HFFc6 (cell line): ENCODE measurements around the gene DNAH3. TPM values are rescaled to one million over a fixed set of nuclear protein-coding genes. Genes with fewer than 3 reads are reported as not detected.
A peak's percentile ranks its signal among the peaks of the same experiment; 100 is the strongest.

Experiments
- DNase-seq: peaks from one replicate; pipeline ENCODE4 v3.0.0-alpha.2; 2018
- H3K27ac Mint-ChIP-seq: 2 replicates; pipeline ENCODE4 v1.8.0; 2020; ENCODE audit warnings: mild to moderate bottlenecking, mixed read lengths
- H3K27me3 Mint-ChIP-seq: 2 replicates; pipeline ENCODE4 v1.8.0; 2021; ENCODE audit warnings: mild to moderate bottlenecking, moderate library complexity, mixed read lengths; ENCODE audit not compliant: insufficient read depth
- H3K36me3 Mint-ChIP-seq: 2 replicates; pipeline ENCODE4 v1.8.0; 2021; ENCODE audit warnings: low read depth, mixed read lengths
- H3K4me1 Mint-ChIP-seq: 2 replicates; pipeline ENCODE4 v1.8.0; 2020; ENCODE audit warnings: low read depth, mixed read lengths
- H3K4me3 Mint-ChIP-seq: 2 replicates; pipeline ENCODE4 v1.8.0; 2020; ENCODE audit warnings: mild to moderate bottlenecking, moderate library complexity, mixed read lengths
- H3K9me3 Mint-ChIP-seq: 2 replicates; pipeline ENCODE4 v1.8.0; 2020; ENCODE audit warnings: mild to moderate bottlenecking, mixed read lengths
- total RNA-seq, 6 experiments: library from RNA; stranded (reverse); fragmentation: NEBNext Ultra II Directional; extraction: Animal tissue kit (Norgen Biotek cat#: 25700); gene quantifications; 2 replicates in 1 of 6; 3 replicates in 5 of 6; pipeline ENCODE4 v1.2.3, GENCODE V29; 2021
- TF ChIP-seq, protein P1 (sequence below): fragments of 200-600 bp; sonication (generic); IDR thresholded peaks from 2 replicates; pipeline ENCODE4 v1.5.0; 2021; ENCODE audit warnings: antibody characterized with exemption, mild to moderate bottlenecking

The DNAH3 gene
- total RNA-seq, 6 experiments from 2014 or later, result not detected

DNA sequence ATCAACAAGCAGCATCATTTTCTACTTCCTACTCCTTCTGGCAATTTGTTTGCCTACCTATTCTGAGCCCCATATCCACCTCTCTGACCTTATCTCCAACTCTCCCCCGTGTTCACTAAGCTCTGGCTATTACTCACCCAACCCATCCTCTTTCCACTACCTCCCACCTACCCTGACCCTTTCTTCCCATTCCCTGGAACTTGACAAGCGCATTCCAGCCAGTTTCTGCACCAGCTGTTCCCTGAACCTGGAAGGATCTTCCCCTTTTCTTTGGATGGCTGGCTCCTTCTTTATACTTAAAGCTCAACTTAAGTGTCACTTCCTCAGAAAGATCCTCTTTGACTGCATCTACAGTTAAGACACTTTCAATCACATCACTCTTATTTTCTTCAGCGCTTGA lies 252.7 kb downstream of the DNAH3 start:
- no peak for DNase-seq
- Mint-ChIP-seq H3K4me3 (peak overlapping the region; percentile 89), H3K36me3 (peaks cover 40% of the 10 kb centered on the region), H3K27me3 (peaks cover 2% of the 10 kb centered on the region; the same call in 1 of the 2 replicates), H3K4me1 (peaks cover 59% of the 10 kb centered on the region), H3K9me3 (no peaks in the 10 kb centered on the region), H3K27ac (peak overlapping the region; percentile 97)
- TF ChIP-seq, protein P1, sequence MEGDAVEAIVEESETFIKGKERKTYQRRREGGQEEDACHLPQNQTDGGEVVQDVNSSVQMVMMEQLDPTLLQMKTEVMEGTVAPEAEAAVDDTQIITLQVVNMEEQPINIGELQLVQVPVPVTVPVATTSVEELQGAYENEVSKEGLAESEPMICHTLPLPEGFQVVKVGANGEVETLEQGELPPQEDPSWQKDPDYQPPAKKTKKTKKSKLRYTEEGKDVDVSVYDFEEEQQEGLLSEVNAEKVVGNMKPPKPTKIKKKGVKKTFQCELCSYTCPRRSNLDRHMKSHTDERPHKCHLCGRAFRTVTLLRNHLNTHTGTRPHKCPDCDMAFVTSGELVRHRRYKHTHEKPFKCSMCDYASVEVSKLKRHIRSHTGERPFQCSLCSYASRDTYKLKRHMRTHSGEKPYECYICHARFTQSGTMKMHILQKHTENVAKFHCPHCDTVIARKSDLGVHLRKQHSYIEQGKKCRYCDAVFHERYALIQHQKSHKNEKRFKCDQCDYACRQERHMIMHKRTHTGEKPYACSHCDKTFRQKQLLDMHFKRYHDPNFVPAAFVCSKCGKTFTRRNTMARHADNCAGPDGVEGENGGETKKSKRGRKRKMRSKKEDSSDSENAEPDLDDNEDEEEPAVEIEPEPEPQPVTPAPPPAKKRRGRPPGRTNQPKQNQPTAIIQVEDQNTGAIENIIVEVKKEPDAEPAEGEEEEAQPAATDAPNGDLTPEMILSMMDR, result no peak

DNA sequence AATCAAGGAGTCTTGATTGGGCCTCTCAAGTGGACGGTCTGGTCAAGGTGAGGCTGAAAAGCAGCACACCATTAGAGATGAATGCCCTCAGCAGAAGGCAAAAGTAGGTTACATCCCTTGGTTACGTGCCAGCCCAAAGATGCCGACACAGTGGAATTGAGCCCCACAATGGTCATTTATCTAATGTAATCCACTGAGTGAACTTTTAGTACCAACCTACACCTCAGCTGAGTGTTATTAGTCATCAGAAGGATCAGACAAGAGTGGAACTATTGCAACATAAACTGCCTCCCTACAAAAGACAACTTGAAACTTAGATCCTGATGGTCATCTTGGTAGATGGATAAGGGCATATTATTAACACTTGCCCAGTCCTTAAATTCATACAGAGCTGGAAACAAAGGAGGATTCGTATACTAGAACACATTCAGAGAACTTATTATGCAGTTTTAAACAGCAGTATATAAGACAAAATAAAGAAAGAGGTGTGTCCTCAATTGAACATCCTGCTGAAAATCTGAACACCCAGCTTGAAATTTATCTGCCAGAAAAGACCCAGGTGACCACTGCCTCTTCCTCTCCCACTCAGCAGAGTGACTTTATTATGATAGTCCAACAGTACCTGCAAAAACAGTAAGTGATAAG lies 253.3 kb downstream of the DNAH3 start:
- Mint-ChIP-seq H3K36me3 (peaks cover 42% of the 10 kb centered on the region), H3K4me3 (peak overlapping the region; percentile 89), H3K9me3 (no peaks in the 10 kb centered on the region), H3K27me3 (peaks cover 2% of the 10 kb centered on the region; the same call in 1 of the 2 replicates), H3K4me1 (peaks cover 54% of the 10 kb centered on the region), H3K27ac (peak overlapping the region; percentile 97)
- DNase-seq, result peak; percentile 53
- TF ChIP-seq, protein P1, result no peak

DNA sequence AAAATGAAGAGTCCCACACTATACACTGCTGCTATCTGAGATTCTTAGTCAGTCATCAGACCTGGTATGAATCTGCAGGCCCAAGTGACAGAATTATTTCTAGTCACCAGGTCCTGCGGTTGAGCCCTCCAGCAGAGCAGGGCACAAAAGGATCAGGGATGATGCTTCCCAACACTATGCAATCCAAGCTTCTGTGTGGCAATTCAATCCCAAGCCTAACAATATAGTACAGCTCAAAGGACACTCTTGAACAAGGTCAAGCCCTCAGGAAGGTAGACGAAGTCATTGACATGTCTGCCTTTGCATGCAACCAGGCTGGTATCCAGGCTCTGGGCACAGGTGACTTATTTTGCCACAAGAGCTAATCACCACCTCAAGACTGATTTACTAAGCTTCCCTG lies 256.3 kb downstream of the DNAH3 start:
- no peaks in the 10 kb centered on the region for H3K9me3 Mint-ChIP-seq
- peaks cover 61% of the 10 kb centered on the region for H3K4me1 Mint-ChIP-seq
- TF ChIP-seq, protein P1, result no peak
- H3K27me3 Mint-ChIP-seq, result peaks cover 2% of the 10 kb centered on the region; the same call in 1 of the 2 replicates
- H3K36me3 Mint-ChIP-seq, result peaks cover 43% of the 10 kb centered on the region
- H3K4me3 Mint-ChIP-seq, result no peak overlapping the region
- DNase-seq, result no peak
- H3K27ac Mint-ChIP-seq, result no peak overlapping the region

DNA sequence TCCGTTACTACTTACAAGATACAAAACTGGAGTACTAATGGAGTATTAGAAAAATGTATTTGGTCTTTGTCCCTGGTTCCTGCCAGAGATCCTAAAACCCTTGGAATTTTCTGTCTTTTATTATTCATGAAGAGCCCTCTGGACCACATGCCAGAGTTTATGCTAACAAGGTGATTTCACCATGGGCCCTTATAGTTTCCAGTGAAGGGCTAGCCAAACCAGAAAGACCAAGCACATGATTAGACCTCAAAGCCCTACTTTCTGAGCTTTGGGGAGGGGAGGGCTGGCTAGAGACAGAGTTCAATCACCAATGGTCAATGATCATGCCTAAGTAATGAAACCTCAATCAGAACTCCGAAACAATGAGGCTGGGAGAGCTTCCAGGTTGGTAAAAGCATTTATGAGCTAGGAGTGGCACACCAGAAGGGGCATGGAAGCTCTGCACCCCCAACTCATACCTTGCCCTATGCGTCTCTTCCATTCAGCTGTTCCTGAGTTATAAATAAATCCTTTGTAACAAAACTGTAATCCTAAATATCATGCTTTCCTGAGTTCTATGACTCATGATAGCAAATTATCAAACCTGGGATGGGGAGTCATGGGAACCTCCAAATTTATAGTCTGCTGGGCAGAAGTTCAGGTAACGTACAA lies 260.9 kb downstream of the DNAH3 start:
- peaks cover 2% of the 10 kb centered on the region; the same call in 1 of the 2 replicates for H3K27me3 Mint-ChIP-seq
- DNase-seq, result no peak
- peaks cover 26% of the 10 kb centered on the region for H3K36me3 Mint-ChIP-seq
- no peaks in the 10 kb centered on the region for H3K9me3 Mint-ChIP-seq
- peak overlapping the region; percentile 17; the same call in 1 of the 2 replicates for H3K27ac Mint-ChIP-seq
- TF ChIP-seq, protein P1, result no peak
- H3K4me3 Mint-ChIP-seq, result peak overlapping the region; percentile 21; the same call in 1 of the 2 replicates
- peaks cover 48% of the 10 kb centered on the region for H3K4me1 Mint-ChIP-seq

DNA sequence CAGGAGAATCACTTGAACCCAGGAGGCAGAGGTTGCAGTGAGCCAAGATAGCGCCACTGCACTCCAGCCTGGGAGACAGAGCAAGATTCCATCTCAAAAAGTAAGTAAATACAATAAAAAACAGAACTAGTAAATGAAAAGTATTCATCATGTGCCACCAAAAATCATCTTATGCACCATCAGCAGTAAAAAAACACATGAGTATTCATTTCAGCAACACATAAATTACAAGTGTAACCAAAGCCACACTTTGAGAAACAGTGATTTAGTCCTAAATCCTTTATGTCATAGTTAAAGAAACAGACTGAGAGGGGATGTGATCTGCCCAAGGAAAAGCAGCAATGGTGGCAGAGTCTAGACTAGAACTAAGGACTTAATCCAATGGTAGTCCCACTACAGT lies 263.4 kb downstream of the DNAH3 start:
- H3K4me3 Mint-ChIP-seq, result no peak overlapping the region
- H3K27me3 Mint-ChIP-seq, result peaks cover 2% of the 10 kb centered on the region; the same call in 1 of the 2 replicates
- DNase-seq, result no peak
- peaks cover 54% of the 10 kb centered on the region for H3K4me1 Mint-ChIP-seq
- peaks cover 29% of the 10 kb centered on the region for H3K36me3 Mint-ChIP-seq
- no peak overlapping the region for H3K27ac Mint-ChIP-seq
- TF ChIP-seq, protein P1, result no peak
- H3K9me3 Mint-ChIP-seq, result no peaks in the 10 kb centered on the region
